K562 (cell line): ENCODE data around the gene P2RY14.

Experiments
- MTA3 ChIP-seq: fragments of 450-650 bp; formaldehyde crosslinking; IDR thresholded peaks from 2 replicates; pipeline ENCODE4 v1.6.1; 2017; ENCODE audit warnings: mild to moderate bottlenecking, borderline replicate concordance
- NFRKB ChIP-seq: fragments of 450-650 bp; IDR thresholded peaks from 2 replicates; pipeline ENCODE4 v1.6.1; 2016; ENCODE audit warnings: low read depth
- ZNF217 ChIP-seq: sonication (generic); formaldehyde crosslinking; IDR thresholded peaks from 2 replicates; pipeline ENCODE4 v1.8.0; 2022; ENCODE audit warnings: mild to moderate bottlenecking, missing genetic modification reagents
- ZNF24 ChIP-seq: fragments of 450-650 bp; IDR thresholded peaks from 2 replicates; pipeline ENCODE4 v1.6.1; 2016
- ZNF263 ChIP-seq: sonication (generic); formaldehyde crosslinking; IDR thresholded peaks from 2 replicates; pipeline ENCODE4 v1.8.0; 2022; ENCODE audit warnings: mild to moderate bottlenecking, missing genetic modification reagents, borderline replicate concordance
- TF ChIP-seq, protein P1 (sequence below), 2 experiments: fragments of 450-650 bp; formaldehyde crosslinking in 1 of 2; IDR thresholded peaks; 2 replicates each; pipeline versions ENCODE4 v1.4.0 to v1.6.1; 2014 to 2020; ENCODE audit warnings: mild to moderate bottlenecking in 2 of 2, borderline replicate concordance in 1 of 2, low read depth in 1 of 2
- TF ChIP-seq, protein P2 (sequence below), 3 experiments: IDR thresholded peaks in 2 of 3; conservative IDR thresholded peaks in 1 of 3; 2 replicates each; pipeline ENCODE4 v1.5.1; 2011 to 2012; ENCODE audit warnings: low read length in 3 of 3, mild to moderate bottlenecking in 3 of 3, control low read depth in 2 of 3, improper control_type of control experiment in 1 of 3, inconsistent platforms in 1 of 3, low read depth in 1 of 3, mixed read lengths in 1 of 3, moderate library complexity in 1 of 3; ENCODE audit not compliant: insufficient read depth in 2 of 3

GRCh38 chr3:151224268-151224866 lies 54.0 kb downstream of the P2RY14 start:
- no peak for TF ChIP-seq NFRKB
- TF ChIP-seq, protein P1, sequence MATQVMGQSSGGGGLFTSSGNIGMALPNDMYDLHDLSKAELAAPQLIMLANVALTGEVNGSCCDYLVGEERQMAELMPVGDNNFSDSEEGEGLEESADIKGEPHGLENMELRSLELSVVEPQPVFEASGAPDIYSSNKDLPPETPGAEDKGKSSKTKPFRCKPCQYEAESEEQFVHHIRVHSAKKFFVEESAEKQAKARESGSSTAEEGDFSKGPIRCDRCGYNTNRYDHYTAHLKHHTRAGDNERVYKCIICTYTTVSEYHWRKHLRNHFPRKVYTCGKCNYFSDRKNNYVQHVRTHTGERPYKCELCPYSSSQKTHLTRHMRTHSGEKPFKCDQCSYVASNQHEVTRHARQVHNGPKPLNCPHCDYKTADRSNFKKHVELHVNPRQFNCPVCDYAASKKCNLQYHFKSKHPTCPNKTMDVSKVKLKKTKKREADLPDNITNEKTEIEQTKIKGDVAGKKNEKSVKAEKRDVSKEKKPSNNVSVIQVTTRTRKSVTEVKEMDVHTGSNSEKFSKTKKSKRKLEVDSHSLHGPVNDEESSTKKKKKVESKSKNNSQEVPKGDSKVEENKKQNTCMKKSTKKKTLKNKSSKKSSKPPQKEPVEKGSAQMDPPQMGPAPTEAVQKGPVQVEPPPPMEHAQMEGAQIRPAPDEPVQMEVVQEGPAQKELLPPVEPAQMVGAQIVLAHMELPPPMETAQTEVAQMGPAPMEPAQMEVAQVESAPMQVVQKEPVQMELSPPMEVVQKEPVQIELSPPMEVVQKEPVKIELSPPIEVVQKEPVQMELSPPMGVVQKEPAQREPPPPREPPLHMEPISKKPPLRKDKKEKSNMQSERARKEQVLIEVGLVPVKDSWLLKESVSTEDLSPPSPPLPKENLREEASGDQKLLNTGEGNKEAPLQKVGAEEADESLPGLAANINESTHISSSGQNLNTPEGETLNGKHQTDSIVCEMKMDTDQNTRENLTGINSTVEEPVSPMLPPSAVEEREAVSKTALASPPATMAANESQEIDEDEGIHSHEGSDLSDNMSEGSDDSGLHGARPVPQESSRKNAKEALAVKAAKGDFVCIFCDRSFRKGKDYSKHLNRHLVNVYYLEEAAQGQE (IDR thresholded peaks at IDR 0.05; ENCODE audit: borderline replicate concordance), result no peak
- TF ChIP-seq, protein P1 (CRISPR knock-in tag; IDR thresholded peaks at IDR 0.05; ENCODE audit: low read depth), result no peak
- TF ChIP-seq MTA3, result no peak
- no peak for TF ChIP-seq ZNF263
- TF ChIP-seq, protein P2, sequence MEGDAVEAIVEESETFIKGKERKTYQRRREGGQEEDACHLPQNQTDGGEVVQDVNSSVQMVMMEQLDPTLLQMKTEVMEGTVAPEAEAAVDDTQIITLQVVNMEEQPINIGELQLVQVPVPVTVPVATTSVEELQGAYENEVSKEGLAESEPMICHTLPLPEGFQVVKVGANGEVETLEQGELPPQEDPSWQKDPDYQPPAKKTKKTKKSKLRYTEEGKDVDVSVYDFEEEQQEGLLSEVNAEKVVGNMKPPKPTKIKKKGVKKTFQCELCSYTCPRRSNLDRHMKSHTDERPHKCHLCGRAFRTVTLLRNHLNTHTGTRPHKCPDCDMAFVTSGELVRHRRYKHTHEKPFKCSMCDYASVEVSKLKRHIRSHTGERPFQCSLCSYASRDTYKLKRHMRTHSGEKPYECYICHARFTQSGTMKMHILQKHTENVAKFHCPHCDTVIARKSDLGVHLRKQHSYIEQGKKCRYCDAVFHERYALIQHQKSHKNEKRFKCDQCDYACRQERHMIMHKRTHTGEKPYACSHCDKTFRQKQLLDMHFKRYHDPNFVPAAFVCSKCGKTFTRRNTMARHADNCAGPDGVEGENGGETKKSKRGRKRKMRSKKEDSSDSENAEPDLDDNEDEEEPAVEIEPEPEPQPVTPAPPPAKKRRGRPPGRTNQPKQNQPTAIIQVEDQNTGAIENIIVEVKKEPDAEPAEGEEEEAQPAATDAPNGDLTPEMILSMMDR (IDR thresholded peaks at IDR 0.05 in 2 of 3, conservative IDR thresholded peaks at IDR 0.05 in 1 of 3; ENCODE audit: insufficient read depth in 2 of 3, low read depth in 1 of 3, low read length in 3 of 3), result no peak
- TF ChIP-seq ZNF24, result no peak
- TF ChIP-seq ZNF217 (CRISPR knock-in tag), result no peak
